ENCODE results near the gene GABRA5.

GABRA5 gene

DNA sequence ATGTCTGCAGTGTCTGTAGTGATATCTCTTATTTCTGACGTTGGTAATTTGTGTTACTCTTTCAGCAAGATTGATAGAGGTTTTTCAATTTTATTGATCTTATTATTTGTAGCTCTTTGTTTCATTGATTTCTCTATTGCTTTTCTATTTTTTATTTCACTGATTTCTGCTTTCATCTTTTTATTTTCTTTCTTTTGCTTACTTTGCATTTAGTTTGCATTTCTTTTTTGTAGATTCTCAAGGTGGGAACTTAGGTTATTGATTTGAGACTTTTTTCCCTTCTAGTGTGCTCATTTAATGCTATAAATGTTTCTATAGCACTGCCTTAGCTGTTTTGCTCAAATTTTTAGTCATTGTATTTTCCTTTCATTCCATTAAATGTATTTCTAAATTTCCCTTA lies 54.6 kb downstream of the GABRA5 start:
- no peak for TF ChIP-seq EZH2phosphoT487 (IDR thresholded peaks at IDR 0.05; ENCODE audit: low read depth)
- Histone ChIP-seq H3K27me3 (ENCODE audit: low read depth, low read length) (no peaks in the 10 kb centered on the region), H3K4me2 (ENCODE audit: low read length) (no peak overlapping the region)

DNA sequence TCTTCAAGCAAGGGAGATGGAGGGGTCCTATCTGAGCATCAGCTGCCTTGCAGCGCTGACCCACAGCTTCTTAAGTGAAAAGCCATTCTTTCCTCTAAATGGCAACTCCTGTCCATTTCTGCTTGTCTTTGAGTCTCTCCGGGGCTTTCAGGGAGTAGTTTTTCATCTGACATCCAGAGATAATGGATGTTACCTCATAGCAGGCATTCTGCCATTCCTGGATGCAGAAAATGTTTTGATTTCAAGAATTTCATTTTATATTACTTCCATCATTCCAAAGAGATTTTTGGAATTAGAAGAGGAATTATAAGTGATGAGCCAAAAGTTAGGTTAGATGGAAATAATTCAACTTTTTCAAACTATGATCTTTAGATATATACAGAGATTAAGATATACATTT lies 59.2 kb downstream of the GABRA5 start:
- Histone ChIP-seq H3K79me2 (ENCODE audit: low read length) (no peaks in the 10 kb centered on the region), H3K4me2 (ENCODE audit: low read length) (no peak overlapping the region), H3K4me3 (ENCODE audit: low read length) (no peak overlapping the region), H3K36me3 (replicated peaks; ENCODE audit: low read depth, low read length) (no peaks in the 10 kb centered on the region), H3K4me1 (ENCODE audit: low read length) (no peaks in the 10 kb centered on the region), H3K9me3 (ENCODE audit: insufficient read depth, low read length) (no peaks in the 10 kb centered on the region), H3K27me3 (ENCODE audit: low read depth, low read length) (no peaks in the 10 kb centered on the region), H2AFZ (ENCODE audit: low read depth, low read length) (no peak overlapping the region), H3K27ac (ENCODE audit: low read length) (no peak overlapping the region), H4K20me1 (ENCODE audit: insufficient read depth, low read length) (no peaks in the 10 kb centered on the region), H3K9ac (ENCODE audit: low read length) (no peak overlapping the region)
- no peak for TF ChIP-seq EZH2phosphoT487 (IDR thresholded peaks at IDR 0.05; ENCODE audit: low read depth)
- TF ChIP-seq, protein P1, sequence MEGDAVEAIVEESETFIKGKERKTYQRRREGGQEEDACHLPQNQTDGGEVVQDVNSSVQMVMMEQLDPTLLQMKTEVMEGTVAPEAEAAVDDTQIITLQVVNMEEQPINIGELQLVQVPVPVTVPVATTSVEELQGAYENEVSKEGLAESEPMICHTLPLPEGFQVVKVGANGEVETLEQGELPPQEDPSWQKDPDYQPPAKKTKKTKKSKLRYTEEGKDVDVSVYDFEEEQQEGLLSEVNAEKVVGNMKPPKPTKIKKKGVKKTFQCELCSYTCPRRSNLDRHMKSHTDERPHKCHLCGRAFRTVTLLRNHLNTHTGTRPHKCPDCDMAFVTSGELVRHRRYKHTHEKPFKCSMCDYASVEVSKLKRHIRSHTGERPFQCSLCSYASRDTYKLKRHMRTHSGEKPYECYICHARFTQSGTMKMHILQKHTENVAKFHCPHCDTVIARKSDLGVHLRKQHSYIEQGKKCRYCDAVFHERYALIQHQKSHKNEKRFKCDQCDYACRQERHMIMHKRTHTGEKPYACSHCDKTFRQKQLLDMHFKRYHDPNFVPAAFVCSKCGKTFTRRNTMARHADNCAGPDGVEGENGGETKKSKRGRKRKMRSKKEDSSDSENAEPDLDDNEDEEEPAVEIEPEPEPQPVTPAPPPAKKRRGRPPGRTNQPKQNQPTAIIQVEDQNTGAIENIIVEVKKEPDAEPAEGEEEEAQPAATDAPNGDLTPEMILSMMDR (IDR thresholded peaks at IDR 0.05; ENCODE audit: low read depth, low read length): no peak

More for the DNA sequence above, 54.6 kb downstream of the GABRA5 start:
- Histone ChIP-seq H2AFZ (ENCODE audit: low read depth, low read length) (no peak overlapping the region), H3K27ac (ENCODE audit: low read length) (no peak overlapping the region), H3K79me2 (ENCODE audit: low read length) (no peaks in the 10 kb centered on the region), H4K20me1 (ENCODE audit: insufficient read depth, low read length) (no peaks in the 10 kb centered on the region), H3K9me3 (ENCODE audit: insufficient read depth, low read length) (no peaks in the 10 kb centered on the region), H3K4me3 (ENCODE audit: low read length) (no peak overlapping the region), H3K4me1 (ENCODE audit: low read length) (no peaks in the 10 kb centered on the region), H3K9ac (ENCODE audit: low read length) (no peak overlapping the region), H3K36me3 (replicated peaks; ENCODE audit: low read depth, low read length) (no peaks in the 10 kb centered on the region)

DNA sequence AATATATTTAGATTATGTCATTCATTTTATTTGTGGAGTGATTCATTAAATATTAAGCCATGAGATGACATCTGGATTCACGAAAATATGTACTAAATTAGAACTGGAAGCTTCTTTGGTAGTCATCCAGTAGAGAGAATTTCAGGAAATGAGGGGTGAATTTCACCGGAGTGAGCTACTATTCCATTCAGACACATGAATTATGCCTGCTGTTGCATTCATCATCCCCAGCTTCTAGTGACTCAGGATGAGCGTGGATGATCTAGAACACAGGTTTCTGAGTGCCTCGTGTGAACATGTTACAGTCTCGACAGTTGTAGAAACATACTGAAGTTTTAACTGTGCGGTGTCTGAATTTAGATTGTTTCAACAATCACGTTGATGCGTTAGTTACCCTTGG lies 61.2 kb downstream of the GABRA5 start:
- Histone ChIP-seq H3K9me3 (ENCODE audit: insufficient read depth, low read length) (no peaks in the 10 kb centered on the region), H3K27ac (ENCODE audit: low read length) (no peak overlapping the region), H4K20me1 (ENCODE audit: insufficient read depth, low read length) (no peaks in the 10 kb centered on the region), H3K9ac (ENCODE audit: low read length) (no peak overlapping the region), H2AFZ (ENCODE audit: low read depth, low read length) (no peak overlapping the region), H3K4me1 (ENCODE audit: low read length) (no peaks in the 10 kb centered on the region), H3K4me3 (ENCODE audit: low read length) (no peak overlapping the region), H3K36me3 (replicated peaks; ENCODE audit: low read depth, low read length) (no peaks in the 10 kb centered on the region), H3K27me3 (ENCODE audit: low read depth, low read length) (no peaks in the 10 kb centered on the region), H3K79me2 (ENCODE audit: low read length) (no peaks in the 10 kb centered on the region), H3K4me2 (ENCODE audit: low read length) (no peak overlapping the region)
- TF ChIP-seq, protein P1 (IDR thresholded peaks at IDR 0.05; ENCODE audit: low read depth, low read length): no peak
- TF ChIP-seq EZH2phosphoT487 (IDR thresholded peaks at IDR 0.05; ENCODE audit: low read depth): no peak

DNA sequence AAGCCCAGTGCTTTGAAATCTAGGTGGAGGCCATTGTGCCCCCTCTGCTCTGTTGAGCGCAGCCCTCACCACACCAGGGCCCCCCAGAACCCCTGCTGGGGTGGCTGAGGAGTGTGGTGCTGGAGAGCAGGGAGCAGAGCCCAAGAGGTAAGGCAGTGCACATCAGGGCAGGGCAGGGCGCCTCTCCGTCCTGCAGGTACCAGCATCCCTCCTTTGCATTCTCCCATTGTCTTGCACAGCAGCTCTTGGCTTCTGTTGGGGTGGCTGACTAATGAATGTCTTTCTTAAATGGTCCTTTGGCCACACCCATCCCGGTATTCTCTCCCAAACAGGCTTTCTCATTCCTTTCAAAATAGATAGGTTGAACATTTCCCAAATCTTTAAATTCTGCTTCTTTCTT lies 62.7 kb downstream of the GABRA5 start:
- Histone ChIP-seq H3K36me3 (replicated peaks; ENCODE audit: low read depth, low read length) (no peaks in the 10 kb centered on the region), H3K9me3 (ENCODE audit: insufficient read depth, low read length) (no peaks in the 10 kb centered on the region), H3K79me2 (ENCODE audit: low read length) (no peaks in the 10 kb centered on the region), H3K27me3 (ENCODE audit: low read depth, low read length) (no peaks in the 10 kb centered on the region), H3K4me1 (ENCODE audit: low read length) (no peaks in the 10 kb centered on the region), H3K9ac (ENCODE audit: low read length) (no peak overlapping the region), H2AFZ (ENCODE audit: low read depth, low read length) (no peak overlapping the region), H3K4me2 (ENCODE audit: low read length) (no peak overlapping the region), H3K4me3 (ENCODE audit: low read length) (no peak overlapping the region), H3K27ac (ENCODE audit: low read length) (no peak overlapping the region), H4K20me1 (ENCODE audit: insufficient read depth, low read length) (no peaks in the 10 kb centered on the region)
- TF ChIP-seq EZH2phosphoT487 (IDR thresholded peaks at IDR 0.05; ENCODE audit: low read depth): no peak
- TF ChIP-seq, protein P1 (IDR thresholded peaks at IDR 0.05; ENCODE audit: low read depth, low read length): no peak

DNA sequence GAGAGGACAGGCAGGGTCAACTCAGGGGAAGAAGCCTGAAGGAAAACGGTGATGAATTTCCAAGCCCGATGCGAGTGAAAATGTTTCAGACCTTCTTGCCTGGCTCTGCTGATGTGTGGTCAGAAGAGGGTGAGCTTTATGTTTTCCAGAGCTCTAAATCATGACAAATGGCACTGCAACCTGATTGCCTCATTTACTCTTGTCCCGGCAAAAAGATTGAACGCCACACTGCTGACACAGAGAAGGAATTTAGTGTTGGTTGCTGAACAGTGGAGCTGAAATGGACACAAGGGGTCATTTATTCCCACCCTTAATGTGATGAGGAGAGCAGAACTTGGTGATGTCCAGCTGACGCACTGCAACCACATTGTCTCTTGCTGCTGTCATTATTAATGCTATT lies 68.0 kb downstream of the GABRA5 start:
- no peaks in the 10 kb centered on the region for H3K9me3 ChIP-seq (ENCODE audit: insufficient read depth, low read length)
- no peaks in the 10 kb centered on the region for H3K4me1 ChIP-seq (ENCODE audit: low read length)
- no peaks in the 10 kb centered on the region for H4K20me1 ChIP-seq (ENCODE audit: insufficient read depth, low read length)
- H3K36me3 ChIP-seq (replicated peaks; ENCODE audit: low read depth, low read length): no peaks in the 10 kb centered on the region
- no peaks in the 10 kb centered on the region for H3K79me2 ChIP-seq (ENCODE audit: low read length)
- no peak overlapping the region for H2AFZ ChIP-seq (ENCODE audit: low read depth, low read length)
- no peak for TF ChIP-seq EZH2phosphoT487 (IDR thresholded peaks at IDR 0.05; ENCODE audit: low read depth)
- TF ChIP-seq, protein P1 (IDR thresholded peaks at IDR 0.05; ENCODE audit: low read depth, low read length): no peak
- H3K4me2 ChIP-seq (ENCODE audit: low read length): no peak overlapping the region
- H3K4me3 ChIP-seq (ENCODE audit: low read length): no peak overlapping the region
- H3K27ac ChIP-seq (ENCODE audit: low read length): no peak overlapping the region
- H3K27me3 ChIP-seq (ENCODE audit: low read depth, low read length): no peaks in the 10 kb centered on the region
- H3K9ac ChIP-seq (ENCODE audit: low read length): no peak overlapping the region

Data from OCI-LY3 (cell line).